A673 (cell line): ENCODE measurements around the gene NRGN.

ENCODE experiments used
- CTCF ChIP-seq: fragments of 300-800, 200-600 bp; sonication (generic); conservative IDR thresholded peaks from 2 replicates; pipeline ENCODE4 v1.5.1; 2017; ENCODE audit warnings: low read depth, mild to moderate bottlenecking, antibody characterized with exemption, low read length, moderate library complexity, mixed read lengths
- EZH2 ChIP-seq: fragments of 200-600 bp; sonication (generic); IDR thresholded peaks from 2 replicates; pipeline ENCODE4 v1.6.1; 2017; ENCODE audit warnings: borderline replicate concordance, low read depth, mild to moderate bottlenecking, mixed read lengths, antibody characterized with exemption, low read length; ENCODE audit not compliant: poor library complexity, severe bottlenecking

- TF ChIP-seq CTCF (no peak), EZH2 (no peak)
These were observed 44.3 kb downstream of the NRGN start for GRCh38 chr11:124784051-124784450.
